B cell (primary cell): ENCODE measurements around the gene SUCLG1.

Experiments
- EZH2 ChIP-seq: IDR thresholded peaks from 2 replicates; pipeline ENCODE4 v1.6.1; 2012; ENCODE audit warnings: borderline replicate concordance, low read depth, mild to moderate bottlenecking, moderate library complexity, low read length; ENCODE audit not compliant: insufficient read depth, poor library complexity, severe bottlenecking
- TF ChIP-seq, protein P1 (sequence below): fragments of 200-600 bp; IDR thresholded peaks from one replicate; pipeline ENCODE4 v1.8.0; 2022; ENCODE audit warnings: antibody characterized with exemption, mild to moderate bottlenecking

DNA sequence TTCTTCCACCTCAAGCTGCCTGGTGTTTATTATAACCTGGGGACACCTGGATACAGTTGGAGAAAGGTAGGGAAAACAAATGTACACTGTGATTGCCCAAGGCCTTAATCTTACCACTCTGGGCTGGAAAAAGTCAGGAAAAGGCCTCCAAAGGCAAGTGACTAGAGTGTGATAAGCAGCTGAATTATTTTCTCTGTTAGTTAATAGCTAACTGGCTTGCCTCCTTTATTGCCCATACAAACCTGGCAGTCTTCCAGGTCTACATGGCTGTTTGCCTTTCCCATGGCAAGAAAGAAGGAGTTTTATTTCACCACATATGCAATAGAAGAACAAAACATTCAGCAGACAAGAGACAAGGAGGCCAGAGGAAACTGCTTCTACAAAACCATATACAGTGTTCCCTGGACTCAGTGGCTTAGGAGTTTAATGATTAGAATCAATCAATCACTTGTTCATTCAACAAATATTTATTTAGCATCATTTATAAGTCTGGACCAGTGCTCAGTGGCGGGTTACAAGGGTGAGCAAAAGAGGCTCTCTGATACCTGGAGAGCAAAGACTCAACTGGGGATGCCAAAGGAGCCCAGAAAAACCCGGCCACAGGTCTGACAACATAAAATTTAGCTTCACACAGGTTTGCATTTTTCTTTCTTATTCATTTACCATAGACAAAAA lies 27.5 kb upstream of the SUCLG1 start:
- TF ChIP-seq EZH2, result no peak
- TF ChIP-seq, protein P1, sequence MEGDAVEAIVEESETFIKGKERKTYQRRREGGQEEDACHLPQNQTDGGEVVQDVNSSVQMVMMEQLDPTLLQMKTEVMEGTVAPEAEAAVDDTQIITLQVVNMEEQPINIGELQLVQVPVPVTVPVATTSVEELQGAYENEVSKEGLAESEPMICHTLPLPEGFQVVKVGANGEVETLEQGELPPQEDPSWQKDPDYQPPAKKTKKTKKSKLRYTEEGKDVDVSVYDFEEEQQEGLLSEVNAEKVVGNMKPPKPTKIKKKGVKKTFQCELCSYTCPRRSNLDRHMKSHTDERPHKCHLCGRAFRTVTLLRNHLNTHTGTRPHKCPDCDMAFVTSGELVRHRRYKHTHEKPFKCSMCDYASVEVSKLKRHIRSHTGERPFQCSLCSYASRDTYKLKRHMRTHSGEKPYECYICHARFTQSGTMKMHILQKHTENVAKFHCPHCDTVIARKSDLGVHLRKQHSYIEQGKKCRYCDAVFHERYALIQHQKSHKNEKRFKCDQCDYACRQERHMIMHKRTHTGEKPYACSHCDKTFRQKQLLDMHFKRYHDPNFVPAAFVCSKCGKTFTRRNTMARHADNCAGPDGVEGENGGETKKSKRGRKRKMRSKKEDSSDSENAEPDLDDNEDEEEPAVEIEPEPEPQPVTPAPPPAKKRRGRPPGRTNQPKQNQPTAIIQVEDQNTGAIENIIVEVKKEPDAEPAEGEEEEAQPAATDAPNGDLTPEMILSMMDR, result no peak
